ENCODE results near the gene PHYHD1. TPM values are rescaled to one million over a fixed set of nuclear protein-coding genes. Genes with fewer than 3 reads are reported as not detected.
A peak's percentile ranks its signal among the peaks of the same experiment; 100 is the strongest.

PHYHD1 gene
- total RNA-seq, 1 donor from 2014 or later: 20.3 TPM

DNA sequence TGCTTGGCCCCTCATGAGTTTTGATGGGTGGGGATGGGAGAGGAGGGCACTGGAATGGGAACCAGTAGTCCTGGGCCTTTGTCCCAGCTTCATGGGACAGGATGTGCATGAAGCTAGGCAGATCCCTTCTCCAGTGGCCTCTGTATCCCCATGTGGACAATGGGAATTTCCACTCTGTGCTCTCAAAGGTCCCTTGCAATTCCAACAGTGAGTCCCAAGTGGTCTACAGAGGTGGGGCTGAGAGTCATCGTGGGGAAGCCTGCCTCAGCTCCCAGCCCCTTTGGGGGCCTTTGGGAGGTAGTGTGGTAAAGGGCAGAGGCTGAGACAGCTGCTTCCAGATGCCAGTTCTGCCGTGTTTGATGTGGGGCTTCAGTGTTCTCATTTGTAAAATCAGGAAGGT is 1.9 kb upstream of the PHYHD1 start:
- Histone ChIP-seq H3K4me3 (no peak overlapping the region), H3K4me1 (peaks cover 95% of the 10 kb centered on the region), H3K27ac (replicated peaks) (peak overlapping the region; percentile 90), H3K27me3 (ENCODE audit: low read depth) (no peaks in the 10 kb centered on the region), H3K36me3 (peaks cover 31% of the 10 kb centered on the region), H3K9me3 (replicated peaks) (no peaks in the 10 kb centered on the region)
- TF ChIP-seq CTCF (IDR thresholded peaks at IDR 0.05; ENCODE audit: borderline replicate concordance): no peak
- DNase-seq: no peak
- intact Hi-C loops (cut with micrococcal nuclease): no loop called here

GRCh38 chr9:128919402-128920089 is 1.2 kb upstream of the PHYHD1 start:
- Histone ChIP-seq H3K36me3 (peaks cover 27% of the 10 kb centered on the region), H3K27ac (replicated peaks) (peak overlapping the region; percentile 90), H3K9me3 (replicated peaks) (no peaks in the 10 kb centered on the region), H3K4me1 (peaks cover 88% of the 10 kb centered on the region), H3K4me3 (no peak overlapping the region), H3K27me3 (ENCODE audit: low read depth) (no peaks in the 10 kb centered on the region)
- TF ChIP-seq CTCF (IDR thresholded peaks at IDR 0.05; ENCODE audit: borderline replicate concordance): no peak
- intact Hi-C loops (cut with micrococcal nuclease): no loop called here
- no peak for DNase-seq

- TF ChIP-seq CTCF (IDR thresholded peaks at IDR 0.05; ENCODE audit: borderline replicate concordance): peak; percentile 38
- peak; percentile 58 for DNase-seq
- no peaks in the 10 kb centered on the region for H3K27me3 ChIP-seq (ENCODE audit: low read depth)
- H3K27ac ChIP-seq (replicated peaks): peak overlapping the region; percentile 90
- peaks cover 62% of the 10 kb centered on the region for H3K4me1 ChIP-seq
- peak overlapping the region; percentile 74 for H3K4me3 ChIP-seq
- peaks cover 9% of the 10 kb centered on the region for H3K36me3 ChIP-seq
- H3K9me3 ChIP-seq (replicated peaks): no peaks in the 10 kb centered on the region
- intact Hi-C loops (cut with micrococcal nuclease): no loop called here
These were observed 1.3 kb downstream of the PHYHD1 start for GRCh38 chr9:128921881-128922763.

DNA sequence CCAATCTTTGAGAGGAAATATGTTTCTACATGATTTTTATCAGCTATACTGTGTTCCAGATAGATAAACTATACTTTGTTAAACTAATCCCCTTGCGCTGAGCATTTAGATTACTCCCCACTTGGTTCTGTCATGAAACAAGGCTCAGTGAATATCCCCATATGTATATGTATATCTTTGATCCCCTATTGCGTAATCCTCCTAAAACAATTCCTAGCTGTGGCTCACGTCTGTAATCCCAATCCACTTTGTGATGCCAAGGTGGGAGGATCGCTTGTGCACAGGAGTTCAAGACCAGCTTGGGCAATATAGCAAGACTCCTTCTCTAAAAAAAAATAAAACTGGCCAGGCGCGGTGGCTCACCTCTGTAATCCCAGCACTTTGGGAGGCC is 2.7 kb downstream of the PHYHD1 start:
- no peak overlapping the region for H3K27ac ChIP-seq (replicated peaks)
- no peak overlapping the region for H3K4me3 ChIP-seq
- intact Hi-C loops (cut with micrococcal nuclease): no loop called here
- H3K36me3 ChIP-seq: no peaks in the 10 kb centered on the region
- no peaks in the 10 kb centered on the region for H3K9me3 ChIP-seq (replicated peaks)
- peaks cover 52% of the 10 kb centered on the region for H3K4me1 ChIP-seq
- no peak for DNase-seq
- no peaks in the 10 kb centered on the region for H3K27me3 ChIP-seq (ENCODE audit: low read depth)
- no peak for TF ChIP-seq CTCF (IDR thresholded peaks at IDR 0.05; ENCODE audit: borderline replicate concordance)

DNA sequence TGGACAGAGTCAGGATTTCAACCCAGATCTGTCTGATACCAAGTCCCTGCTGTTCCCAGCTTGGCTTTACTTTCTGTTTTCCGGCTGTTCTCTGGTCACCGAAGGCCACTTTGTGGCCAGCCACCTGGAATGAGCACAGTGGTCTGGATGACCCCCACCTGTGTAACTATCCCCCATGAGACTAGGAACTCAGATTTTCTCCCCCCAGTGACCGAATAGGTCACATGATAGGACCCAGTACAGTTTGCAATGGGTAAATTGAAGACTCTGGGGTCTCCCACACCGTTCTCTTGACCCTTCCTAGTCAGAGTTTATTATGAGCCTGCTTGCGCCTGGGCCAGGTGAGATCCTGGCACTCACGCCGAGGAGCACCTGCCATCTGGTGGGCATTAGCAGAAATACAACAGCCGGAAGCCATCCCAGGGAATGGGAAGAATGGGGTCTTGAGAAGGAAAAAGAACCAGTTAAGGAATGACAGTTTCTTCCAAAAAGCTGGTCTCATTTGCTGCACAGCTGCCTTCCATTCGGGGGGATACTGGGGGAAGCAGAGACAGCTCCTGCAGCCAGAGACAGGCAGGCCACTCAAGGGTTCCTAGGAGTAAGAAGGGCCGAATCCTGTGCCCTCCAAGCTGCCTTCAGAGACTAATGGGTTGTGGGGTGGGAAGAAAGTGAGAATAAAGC is 7.1 kb downstream of the PHYHD1 start:
- Histone ChIP-seq H3K4me3 (no peak overlapping the region), H3K9me3 (replicated peaks) (no peaks in the 10 kb centered on the region), H3K36me3 (no peaks in the 10 kb centered on the region), H3K4me1 (peaks cover 8% of the 10 kb centered on the region), H3K27ac (replicated peaks) (no peak overlapping the region), H3K27me3 (ENCODE audit: low read depth) (no peaks in the 10 kb centered on the region)
- intact Hi-C loops (cut with micrococcal nuclease): loop anchor here (5.0 kb wide), 1 partner anchor 66 kb away; no protein-coding TSS in a partner anchor
- peak; percentile 51 for DNase-seq
- peak; percentile 92 for TF ChIP-seq CTCF (IDR thresholded peaks at IDR 0.05; ENCODE audit: borderline replicate concordance)

Measured in left ventricle myocardium inferior (tissue), 1 donor.